ENCODE results near the gene CCDC182.

- TF ChIP-seq CTCF (IDR thresholded peaks at IDR 0.05) (no peak), POLR2AphosphoS5 (IDR thresholded peaks at IDR 0.05) (no peak)
Observed at GRCh38 chr17:57714665-57715180, 30.4 kb downstream of the CCDC182 start.
